T-cell (primary cell): ENCODE measurements around the gene STX7. TPM values are rescaled to one million over a fixed set of nuclear protein-coding genes. Genes with fewer than 3 reads are reported as not detected.

Source experiments
- ATAC-seq, 4 experiments: fragments of 200-7000 bp in 3 of 4; fragments of 150-1000 bp in 1 of 4; cut with Tn5 transposase; replicated peaks in 1 of 4; 1 replicate in 3 of 4; 2 replicates in 1 of 4; pipeline ENCODE4 v1.10.0; 2021; ENCODE audit warnings: moderate library complexity in 3 of 4, mild to moderate bottlenecking in 2 of 4, moderate number of reproducible peaks in 1 of 4
- CTCF ChIA-PET, 2 donors: fragments of 300-600 bp; sonication (Branson Sonifier 250); formaldehyde crosslinking; loops; one replicate each; lab custom pipeline; 2022; ENCODE audit warnings: antibody characterized with exemption in 2 of 2; lab: Charles Lee
- POLR2A ChIA-PET, 2 donors: fragments of 300-600 bp; sonication (Branson Sonifier 250); formaldehyde crosslinking; loops; one replicate each; lab custom pipeline; 2022; ENCODE audit warnings: antibody characterized with exemption in 2 of 2; lab: Charles Lee
- DNase-seq, 35 experiments: peaks; one replicate each; pipeline versions ENCODE4 v3.0.0 to v3.0.0-alpha.2; 2013 to 2023
- H3K27ac ChIP-seq: one replicate; pipeline ENCODE4 v1.5.1; 2013; ENCODE audit warnings: low read length
- H3K27me3 ChIP-seq, 2 experiments: replicated peaks in 1 of 2; 1 replicate in 1 of 2; 2 replicates in 1 of 2; pipeline versions ENCODE4 v1.6.1 to v1.7.0; 2013; ENCODE audit warnings: low read length in 1 of 2, mixed read lengths in 1 of 2; ENCODE audit not compliant: control insufficient read depth in 2 of 2, insufficient read depth in 2 of 2; ENCODE audit errors: extremely low read depth in 1 of 2
- H3K36me3 ChIP-seq, 2 donors: 1 replicate in 1 of 2; 2 replicates in 1 of 2; pipeline versions ENCODE4 v1.6.1 to v1.7.0; 2013; ENCODE audit warnings: low read length in 1 of 2; ENCODE audit not compliant: control insufficient read depth in 2 of 2, insufficient read depth in 1 of 2; ENCODE audit errors: extremely low read depth in 1 of 2
- H3K4me1 ChIP-seq, 2 experiments: 1 replicate in 1 of 2; 2 replicates in 1 of 2; pipeline versions ENCODE4 v1.6.1 to v1.7.0; 2013; ENCODE audit warnings: low read length in 2 of 2, mixed read lengths in 1 of 2; ENCODE audit not compliant: insufficient read depth in 2 of 2, control insufficient read depth in 1 of 2; ENCODE audit errors: extremely low read depth in 1 of 2
- H3K4me3 ChIP-seq, 2 donors: 1 replicate in 1 of 2; 2 replicates in 1 of 2; pipeline versions ENCODE4 v1.5.1 to v1.7.0; 2013; ENCODE audit warnings: mild to moderate bottlenecking in 2 of 2, low read length in 1 of 2, moderate library complexity in 1 of 2; ENCODE audit not compliant: control insufficient read depth in 1 of 2; ENCODE audit errors: extremely low read depth in 1 of 2
- H3K9me3 ChIP-seq: 2 replicates; pipeline ENCODE4 v1.7.0; 2013
- H3K27ac Mint-ChIP-seq, 2 donors: one replicate each; pipeline ENCODE4 v1.8.0; 2020 to 2021; ENCODE audit warnings: mild to moderate bottlenecking in 2 of 2, mixed read lengths in 2 of 2
- H3K27me3 Mint-ChIP-seq, 2 donors: one replicate each; pipeline ENCODE4 v1.8.0; 2021 to 2022; ENCODE audit warnings: mixed read lengths in 2 of 2
- H3K36me3 Mint-ChIP-seq: one replicate; pipeline ENCODE4 v1.8.0; 2021; ENCODE audit warnings: mixed read lengths
- H3K4me1 Mint-ChIP-seq, 3 donors: one replicate each; pipeline ENCODE4 v1.8.0; 2020 to 2022; ENCODE audit warnings: mixed read lengths in 3 of 3, mild to moderate bottlenecking in 1 of 3
- H3K4me3 Mint-ChIP-seq, 3 donors: one replicate each; pipeline ENCODE4 v1.8.0; 2020 to 2022; ENCODE audit warnings: mild to moderate bottlenecking in 3 of 3, mixed read lengths in 3 of 3, moderate library complexity in 3 of 3
- H3K9me3 Mint-ChIP-seq, 3 donors: one replicate each; pipeline ENCODE4 v1.8.0; 2020 to 2022; ENCODE audit warnings: mixed read lengths in 3 of 3
- WGBS: methylation state at CpG from one replicate; pipeline ENCODE4 v1.1.5; 2013; ENCODE audit warnings: missing lambda C conversion rate; ENCODE audit not compliant: insufficient coverage; 5-methylcytosine and 5-hydroxymethylcytosine counted together
- total RNA-seq, 35 experiments: library from RNA in 6 of 35; stranded (reverse) in 6 of 35; fragments of 120-200 nt in 1 of 35; gene quantifications; one replicate each; pipeline versions ENCODE4 v1.2.1 to v1.2.4 and lab custom pipeline; 2013 to 2026

The STX7 gene
- total RNA-seq, 5 donors from 2014 or later (not counting 1 experiment from before 2014, with no cell fraction given): 13.3 to 27.4 (median 20.9) TPM

- Histone ChIP-seq H3K4me1 (no peaks in the 10 kb centered on the region), H3K9me3 (no peaks in the 10 kb centered on the region), H3K4me3 (no peak overlapping the region), H3K27me3 (no peaks in the 10 kb centered on the region), H3K27ac (no peak overlapping the region), H3K36me3 (no peaks in the 10 kb centered on the region)
- DNase-seq (no peak), ATAC-seq (no peak)
- whole genome bisulfite sequencing: 85% methylated on average over 2 of the region's 6 CpGs
- Mint-ChIP-seq H3K27ac (no peak overlapping the region), H3K36me3 (no peaks in the 10 kb centered on the region), H3K4me1 (no peaks in the 10 kb centered on the region), H3K4me3 (no peak overlapping the region), H3K27me3 (peaks cover 11 to 15% of the 10 kb centered on the region in 2 donors), H3K9me3 (peaks cover 15 to 43% (median 25%) of the 10 kb centered on the region in 3 donors)
- ChIA-PET CTCF (no interaction called here), POLR2A (no interaction called here)
Measured at GRCh38 chr6:132418235-132418965, 94.5 kb downstream of the STX7 start.

GRCh38 chr6:132414761-132415160 is 98.2 kb downstream of the STX7 start:
- no peak overlapping the region for H3K4me3 ChIP-seq
- no peak for ATAC-seq
- no peak overlapping the region for H3K27ac ChIP-seq
- Mint-ChIP-seq H3K27ac (no peak overlapping the region), H3K36me3 (no peaks in the 10 kb centered on the region), H3K4me3 (no peak overlapping the region), H3K27me3 (peaks cover 16 to 20% of the 10 kb centered on the region in 2 donors), H3K4me1 (no peaks in the 10 kb centered on the region), H3K9me3 (peaks cover 0 to 15% (median 7%) of the 10 kb centered on the region in 3 donors)
- POLR2A ChIA-PET: no interaction called here
- H3K4me1 ChIP-seq: no peaks in the 10 kb centered on the region
- CTCF ChIA-PET: no interaction called here
- no peaks in the 10 kb centered on the region for H3K9me3 ChIP-seq
- no peak for DNase-seq
- no peaks in the 10 kb centered on the region for H3K36me3 ChIP-seq
- WGBS: 89% methylated on average over 3 of the region's 5 CpGs
- no peaks in the 10 kb centered on the region for H3K27me3 ChIP-seq

DNA sequence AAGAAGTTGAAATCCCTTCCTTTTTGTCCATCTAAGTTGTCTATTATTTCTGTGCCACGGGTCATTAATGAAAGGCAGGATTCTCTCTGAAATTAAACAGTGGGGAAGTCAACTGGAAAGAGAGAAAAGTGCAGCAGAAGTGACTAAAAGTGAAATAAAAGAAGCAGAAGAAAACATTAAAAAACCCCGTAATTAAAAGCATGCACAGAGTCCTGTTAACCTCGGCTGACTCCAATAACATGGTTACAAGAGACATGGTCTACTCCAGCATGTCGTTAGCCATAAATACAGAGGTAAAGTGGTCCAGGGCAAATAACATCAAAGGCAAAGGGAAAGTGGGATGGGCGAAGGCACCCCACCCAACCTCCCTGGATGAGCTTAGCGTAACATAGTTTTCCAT is 98.6 kb downstream of the STX7 start:
- H3K9me3 ChIP-seq: no peaks in the 10 kb centered on the region
- Mint-ChIP-seq H3K9me3 (peaks cover 0 to 15% (median 7%) of the 10 kb centered on the region in 3 donors), H3K4me1 (no peaks in the 10 kb centered on the region), H3K27me3 (peaks cover 13 to 20% of the 10 kb centered on the region in 2 donors), H3K4me3 (no peak overlapping the region), H3K36me3 (no peaks in the 10 kb centered on the region), H3K27ac (no peak overlapping the region)
- no peaks in the 10 kb centered on the region for H3K27me3 ChIP-seq
- no peak overlapping the region for H3K4me3 ChIP-seq
- no peaks in the 10 kb centered on the region for H3K4me1 ChIP-seq
- 80% methylated on average over 5 of the region's 6 CpGs for WGBS
- DNase-seq: no peak
- no peak for ATAC-seq
- H3K36me3 ChIP-seq: no peaks in the 10 kb centered on the region
- H3K27ac ChIP-seq: no peak overlapping the region
- ChIA-PET CTCF (no interaction called here), POLR2A (no interaction called here)

DNA sequence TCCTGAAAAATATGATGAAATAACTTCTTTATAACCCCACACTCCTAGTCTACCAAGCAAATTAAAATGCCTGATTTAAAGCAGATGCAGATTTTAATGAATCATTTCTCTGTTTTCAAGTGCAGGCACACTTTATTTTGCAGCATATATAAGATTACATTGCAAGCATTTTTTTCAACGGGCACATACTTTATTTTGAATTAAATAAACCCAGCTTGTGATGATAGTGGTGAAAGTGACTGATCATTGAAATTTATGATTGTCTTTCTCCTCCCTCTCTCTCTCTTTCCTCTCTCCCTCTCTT is 99.5 kb downstream of the STX7 start:
- Mint-ChIP-seq H3K27me3 (peaks cover 20 to 26% of the 10 kb centered on the region in 2 donors), H3K4me1 (no peaks in the 10 kb centered on the region), H3K9me3 (peaks cover 0 to 15% (median 7%) of the 10 kb centered on the region in 3 donors), H3K4me3 (no peak overlapping the region), H3K36me3 (no peaks in the 10 kb centered on the region), H3K27ac (no peak overlapping the region)
- CTCF ChIA-PET: no interaction called here
- no peaks in the 10 kb centered on the region for H3K4me1 ChIP-seq
- H3K9me3 ChIP-seq: no peaks in the 10 kb centered on the region
- no peak overlapping the region for H3K4me3 ChIP-seq
- ATAC-seq (no peak), DNase-seq (no peak)
- WGBS: no CpG with 5 or more reads among the region's 1 CpG
- POLR2A ChIA-PET: no interaction called here
- no peaks in the 10 kb centered on the region for H3K27me3 ChIP-seq
- no peak overlapping the region for H3K27ac ChIP-seq
- no peaks in the 10 kb centered on the region for H3K36me3 ChIP-seq

- ChIA-PET CTCF (no interaction called here), POLR2A (no interaction called here)
- H3K27ac ChIP-seq: no peak overlapping the region
- H3K9me3 Mint-ChIP-seq: peaks cover 0 to 13% (median 7%) of the 10 kb centered on the region in 3 donors
- H3K36me3 Mint-ChIP-seq: no peaks in the 10 kb centered on the region
- H3K36me3 ChIP-seq: no peaks in the 10 kb centered on the region
- H3K27me3 Mint-ChIP-seq: peaks cover 22 to 30% of the 10 kb centered on the region in 2 donors
- H3K27ac Mint-ChIP-seq: no peak overlapping the region
- WGBS: 80% methylated on average over 1 of the region's 5 CpGs
- H3K9me3 ChIP-seq: no peaks in the 10 kb centered on the region
- H3K4me3 ChIP-seq: no peak overlapping the region
- DNase-seq: no peak
- no peak overlapping the region for H3K4me3 Mint-ChIP-seq
- no peak for ATAC-seq
- no peaks in the 10 kb centered on the region for H3K4me1 Mint-ChIP-seq
- no peaks in the 10 kb centered on the region for H3K4me1 ChIP-seq
- no peaks in the 10 kb centered on the region for H3K27me3 ChIP-seq
Measured at GRCh38 chr6:132412656-132413498, 100.0 kb downstream of the STX7 start.

DNA sequence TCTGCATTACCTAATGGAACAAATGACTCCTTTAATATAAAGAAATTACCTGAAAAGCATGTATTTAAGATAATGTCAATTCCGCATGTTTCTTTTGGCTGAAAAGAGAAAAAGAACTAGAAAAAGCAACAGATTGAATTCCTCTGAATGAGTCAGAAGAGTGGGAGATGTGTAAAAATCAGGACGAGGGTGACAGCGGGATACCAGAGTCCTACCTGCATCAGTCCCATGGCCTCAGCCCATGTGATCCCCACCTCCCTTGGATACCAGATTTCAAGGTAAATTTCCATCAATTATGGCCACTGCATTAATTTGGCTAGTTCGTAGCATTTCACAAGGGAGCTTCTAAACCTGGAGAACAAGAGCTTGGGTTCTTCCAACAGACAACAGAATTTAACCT is 101.6 kb downstream of the STX7 start:
- POLR2A ChIA-PET: interaction anchor here in 1 of 2 donors (0.6 kb wide), 1 partner anchor 15 kb away, joined by 3 read pairs; no protein-coding TSS in a partner anchor
- Histone ChIP-seq H3K36me3 (no peaks in the 10 kb centered on the region), H3K4me3 (no peak overlapping the region), H3K9me3 (no peaks in the 10 kb centered on the region), H3K27me3 (no peaks in the 10 kb centered on the region), H3K4me1 (no peaks in the 10 kb centered on the region), H3K27ac (no peak overlapping the region)
- ATAC-seq (no peak), DNase-seq (no peak)
- WGBS: 90% methylated on average over 2 of the region's 4 CpGs
- H3K9me3 Mint-ChIP-seq: peaks cover 0 to 4% (median 4%) of the 10 kb centered on the region in 3 donors
- H3K27ac Mint-ChIP-seq: no peak overlapping the region
- no peak overlapping the region for H3K4me3 Mint-ChIP-seq
- no peaks in the 10 kb centered on the region for H3K4me1 Mint-ChIP-seq
- peaks cover 25 to 34% of the 10 kb centered on the region in 2 donors for H3K27me3 Mint-ChIP-seq
- CTCF ChIA-PET: no interaction called here
- no peaks in the 10 kb centered on the region for H3K36me3 Mint-ChIP-seq
